SK-N-SH (cell line): ENCODE data around the gene FGGY.

Source experiments
- CHD2 ChIP-seq: fragments of 150-350 bp; IDR thresholded peaks from 2 replicates; pipeline ENCODE4 v1.6.1; 2018; ENCODE audit warnings: low read length; ENCODE audit not compliant: partially characterized antibody
- EP300 ChIP-seq, 2 experiments: IDR thresholded peaks; 2 replicates each; pipeline versions ENCODE4 v1.4.0 to v1.6.1; 2012; ENCODE audit warnings: borderline replicate concordance in 1 of 2, low read depth in 1 of 2, low read length in 1 of 2
- EZH2phosphoT487 ChIP-seq: fragments of 200-600 bp; sonication (generic); IDR thresholded peaks from 2 replicates; pipeline ENCODE4 v1.6.1; 2017; ENCODE audit warnings: low read depth, mixed run types, mild to moderate bottlenecking, antibody characterized with exemption, moderate library complexity, borderline replicate concordance
- JUND ChIP-seq: IDR thresholded peaks from 2 replicates; pipeline ENCODE4 v1.4.0; 2012
- MXI1 ChIP-seq: IDR thresholded peaks from 2 replicates; pipeline ENCODE4 v1.6.1; 2012; ENCODE audit warnings: mild to moderate bottlenecking, low read depth, low read length, improper control_type of control experiment
- POLR2AphosphoS5 ChIP-seq: IDR thresholded peaks from 2 replicates; pipeline ENCODE4 v1.6.1; 2012; ENCODE audit warnings: low read depth, low read length
- RFX5 ChIP-seq: IDR thresholded peaks from 2 replicates; pipeline ENCODE4 v1.6.1; 2012; ENCODE audit warnings: mild to moderate bottlenecking, improper control_type of control experiment, low read length
- SIN3A ChIP-seq: IDR thresholded peaks from 2 replicates; pipeline ENCODE4 v1.6.1; 2012; ENCODE audit warnings: low read depth, mild to moderate bottlenecking, low read length, moderate library complexity, borderline replicate concordance
- USF1 ChIP-seq: IDR thresholded peaks from 2 replicates; pipeline ENCODE4 v1.4.0; 2012; ENCODE audit warnings: low read depth, borderline replicate concordance
- USF2 ChIP-seq: fragments of 150-350 bp; IDR thresholded peaks from 2 replicates; pipeline ENCODE4 v1.6.1; 2017; ENCODE audit warnings: antibody characterized with exemption, low read length, low read depth, borderline replicate concordance
- TF ChIP-seq, protein P1 (sequence below): fragments of 200-600 bp; sonication (generic); IDR thresholded peaks from 2 replicates; pipeline ENCODE4 v1.6.1; 2017; ENCODE audit warnings: antibody characterized with exemption, mild to moderate bottlenecking, moderate library complexity

GRCh38 chr1:59384443-59384842 lies 87.5 kb downstream of the FGGY start:
- no peak for TF ChIP-seq CHD2
- TF ChIP-seq, protein P1, sequence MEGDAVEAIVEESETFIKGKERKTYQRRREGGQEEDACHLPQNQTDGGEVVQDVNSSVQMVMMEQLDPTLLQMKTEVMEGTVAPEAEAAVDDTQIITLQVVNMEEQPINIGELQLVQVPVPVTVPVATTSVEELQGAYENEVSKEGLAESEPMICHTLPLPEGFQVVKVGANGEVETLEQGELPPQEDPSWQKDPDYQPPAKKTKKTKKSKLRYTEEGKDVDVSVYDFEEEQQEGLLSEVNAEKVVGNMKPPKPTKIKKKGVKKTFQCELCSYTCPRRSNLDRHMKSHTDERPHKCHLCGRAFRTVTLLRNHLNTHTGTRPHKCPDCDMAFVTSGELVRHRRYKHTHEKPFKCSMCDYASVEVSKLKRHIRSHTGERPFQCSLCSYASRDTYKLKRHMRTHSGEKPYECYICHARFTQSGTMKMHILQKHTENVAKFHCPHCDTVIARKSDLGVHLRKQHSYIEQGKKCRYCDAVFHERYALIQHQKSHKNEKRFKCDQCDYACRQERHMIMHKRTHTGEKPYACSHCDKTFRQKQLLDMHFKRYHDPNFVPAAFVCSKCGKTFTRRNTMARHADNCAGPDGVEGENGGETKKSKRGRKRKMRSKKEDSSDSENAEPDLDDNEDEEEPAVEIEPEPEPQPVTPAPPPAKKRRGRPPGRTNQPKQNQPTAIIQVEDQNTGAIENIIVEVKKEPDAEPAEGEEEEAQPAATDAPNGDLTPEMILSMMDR = no peak
- TF ChIP-seq SIN3A = no peak
- no peak for TF ChIP-seq RFX5
- TF ChIP-seq EZH2phosphoT487 = no peak
- TF ChIP-seq MXI1 = no peak
- TF ChIP-seq USF2 = no peak
- TF ChIP-seq EP300 (IDR thresholded peaks at IDR 0.05; ENCODE audit: borderline replicate concordance in 1 of 2, low read depth in 1 of 2, low read length in 1 of 2) = no peak
- no peak for TF ChIP-seq USF1
- no peak for TF ChIP-seq POLR2AphosphoS5
- TF ChIP-seq JUND = no peak
